GM19463 (cell line): ENCODE data around the gene CRYBB1.

ENCODE experiments used
- ATAC-seq: cut with Tn5 transposase; IDR thresholded peaks from one replicate; pipeline ENCODE4 v1.9.1; 2021; ENCODE audit warnings: mild to moderate bottlenecking, moderate library complexity; ENCODE audit not compliant: unreplicated experiment

The CRYBB1 gene

GRCh38 chr22:26559961-26560575, 57.8 kb downstream of the CRYBB1 start:
- ATAC-seq: no peak

GRCh38 chr22:26558248-26558895, 59.5 kb downstream of the CRYBB1 start:
- ATAC-seq: no peak

GRCh38 chr22:26556904-26557303, 60.9 kb downstream of the CRYBB1 start:
- ATAC-seq: no peak

- no peak for ATAC-seq
Observed at GRCh38 chr22:26555478-26555877, 62.3 kb downstream of the CRYBB1 start.

- ATAC-seq: no peak
Observed at GRCh38 chr22:26554956-26555355, 62.9 kb downstream of the CRYBB1 start.

- ATAC-seq: no peak
Observed at GRCh38 chr22:26553056-26553752, 64.6 kb downstream of the CRYBB1 start.

- ATAC-seq: no peak
Observed at GRCh38 chr22:26552466-26552865, 65.4 kb downstream of the CRYBB1 start.

GRCh38 chr22:26551568-26551967, 66.3 kb downstream of the CRYBB1 start:
- no peak for ATAC-seq

GRCh38 chr22:26550498-26551033, 67.3 kb downstream of the CRYBB1 start:
- ATAC-seq: no peak

GRCh38 chr22:26549902-26550497, 67.8 kb downstream of the CRYBB1 start:
- no peak for ATAC-seq
